ENCODE measurements around the gene FGF19.
"Not testable (repeated sequence)": the region's sequence is repeated elsewhere in the genome, so short reads cannot be mapped to it uniquely, and the experiment has no call there.

Gene FGF19

GRCh38 chr11:69695581-69695980 lies 8.2 kb downstream of the FGF19 start:
- DNase-seq, result no peak

GRCh38 chr11:69694781-69695180 lies 9.0 kb downstream of the FGF19 start:
- no peak for DNase-seq

- DNase-seq, result no peak
Observed at GRCh38 chr11:69692422-69692821, 11.4 kb downstream of the FGF19 start.

GRCh38 chr11:69691463-69691862 lies 12.4 kb downstream of the FGF19 start:
- DNase-seq, result no peak

GRCh38 chr11:69689484-69690319 lies 14.1 kb downstream of the FGF19 start:
- DNase-seq, result no peak

GRCh38 chr11:69687969-69688771 lies 15.7 kb downstream of the FGF19 start:
- not testable (repeated sequence) for DNase-seq

DNA sequence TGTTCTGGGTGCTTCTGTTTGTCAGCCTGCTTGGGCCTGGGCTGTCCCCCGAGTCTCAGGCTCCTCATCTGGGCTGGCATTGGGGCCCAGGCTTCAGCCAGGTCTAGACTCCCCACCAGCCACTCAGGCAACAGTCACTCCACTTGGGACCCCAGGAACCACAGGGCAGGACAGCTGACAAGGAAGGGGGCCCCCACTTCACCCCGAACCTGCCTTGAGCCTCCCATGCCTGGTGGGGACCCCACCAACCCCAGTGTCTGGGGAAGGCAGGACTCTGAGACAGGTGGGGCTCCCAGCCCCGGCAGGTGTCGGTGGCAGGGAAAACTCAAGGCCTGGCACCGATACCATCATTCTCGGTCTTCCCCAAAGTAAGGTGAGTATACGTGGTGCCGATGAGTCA lies 17.0 kb downstream of the FGF19 start:
- DNase-seq, result no peak

- DNase-seq, result no peak
Observed at GRCh38 chr11:69686452-69686851, 17.4 kb downstream of the FGF19 start.

DNA sequence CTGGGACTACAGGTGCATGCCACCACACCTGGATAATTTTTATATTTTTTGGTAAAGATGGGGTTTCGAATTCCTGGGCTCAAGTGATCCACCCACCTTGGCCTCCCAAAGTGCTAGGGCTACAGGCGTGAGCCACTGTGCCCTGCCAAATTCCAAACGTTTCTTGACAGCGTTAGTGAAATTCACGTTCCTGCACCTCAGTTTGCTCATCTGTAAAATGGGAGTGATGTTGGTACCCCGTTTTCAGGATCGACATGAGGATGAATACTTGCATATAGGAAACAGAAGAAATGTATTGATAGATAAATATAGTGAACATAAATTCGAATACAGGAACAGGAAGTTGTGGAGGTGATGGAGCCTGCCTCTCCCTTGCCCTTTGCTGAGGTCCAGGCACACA lies 18.5 kb downstream of the FGF19 start:
- DNase-seq, result no peak

GRCh38 chr11:69684651-69685050 lies 19.2 kb downstream of the FGF19 start:
- no peak for DNase-seq

DNA sequence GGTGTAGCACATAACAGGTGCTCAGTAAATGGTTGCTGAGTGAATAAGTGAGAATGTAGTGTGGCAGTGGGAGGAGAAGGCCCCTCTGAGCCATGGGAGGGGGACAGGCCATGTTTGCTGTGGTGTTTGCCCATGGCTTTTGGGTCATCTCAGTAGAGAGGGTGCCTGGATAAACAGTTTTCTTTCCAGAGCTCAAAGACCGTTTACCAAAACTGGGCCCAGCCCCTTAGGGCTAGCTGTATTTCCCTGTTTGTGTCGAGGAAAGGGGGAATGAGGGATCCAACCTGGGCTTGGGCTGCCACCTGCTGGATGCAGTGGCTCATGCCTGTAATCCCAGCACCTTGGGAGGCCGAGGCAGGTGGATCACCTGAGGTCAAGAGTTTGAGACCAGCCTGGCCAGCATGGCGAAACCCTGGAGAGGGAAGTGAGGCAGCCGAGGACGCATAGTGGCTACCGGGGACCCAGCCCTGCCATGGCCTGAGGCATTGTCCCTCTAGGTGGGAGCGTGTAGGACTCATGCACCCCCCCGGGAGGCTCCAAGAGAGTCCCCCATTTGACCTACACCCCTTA lies 20.0 kb downstream of the FGF19 start:
- no peak for DNase-seq

DNA sequence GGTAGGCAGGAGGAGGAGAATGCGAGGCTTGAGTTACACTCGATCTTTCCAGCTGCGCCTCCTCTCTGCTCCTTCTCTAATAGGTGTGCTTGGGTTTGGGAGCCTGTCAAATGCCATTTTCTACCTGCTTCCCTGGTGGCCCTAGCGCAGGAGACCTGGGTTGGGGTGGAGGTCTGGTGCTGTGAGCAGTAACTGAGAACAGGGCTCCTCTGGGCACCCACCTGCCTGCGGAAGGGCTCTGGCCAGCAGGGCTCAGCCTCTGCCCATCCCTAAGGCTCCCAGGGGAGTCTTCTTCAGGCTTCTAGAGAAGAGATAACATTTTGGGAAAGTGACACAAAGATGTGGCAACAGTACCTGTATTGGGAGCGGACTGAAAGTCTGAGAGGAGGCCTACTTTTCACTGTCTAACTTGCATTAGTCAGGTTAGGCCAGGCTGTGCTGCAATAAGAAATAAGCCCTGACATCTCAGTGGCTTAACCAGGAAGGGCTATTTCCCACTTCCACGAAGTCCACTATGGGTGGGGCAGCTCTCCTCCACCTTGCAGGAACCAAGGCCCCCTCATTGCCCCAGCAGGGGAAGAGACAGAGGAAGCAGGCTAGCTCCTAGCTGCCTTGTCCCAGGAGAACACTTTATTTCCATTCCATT lies 21.0 kb downstream of the FGF19 start:
- DNase-seq, result no peak

DNA sequence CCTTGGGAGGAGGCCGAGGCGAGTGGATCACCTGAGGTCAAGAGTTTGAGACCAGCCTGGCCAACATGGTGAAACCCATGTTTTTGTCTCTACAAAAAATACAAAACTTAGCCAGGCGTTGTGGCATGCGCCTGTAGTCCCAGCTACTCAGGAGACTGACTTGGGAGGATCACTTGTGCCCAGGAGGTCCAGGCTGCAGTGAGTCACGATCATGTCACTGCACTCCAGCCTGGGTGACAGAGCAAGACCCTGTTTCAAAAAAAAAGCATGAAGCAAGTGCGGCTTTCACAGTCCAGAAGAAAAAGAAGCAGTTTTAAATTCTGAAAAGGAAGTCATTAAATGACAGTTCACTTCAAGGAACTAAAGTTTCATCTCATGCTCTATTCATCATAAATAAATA lies 21.6 kb downstream of the FGF19 start:
- DNase-seq, result no peak

GRCh38 chr11:69680688-69681087 lies 23.1 kb downstream of the FGF19 start:
- DNase-seq, result no peak

DNA sequence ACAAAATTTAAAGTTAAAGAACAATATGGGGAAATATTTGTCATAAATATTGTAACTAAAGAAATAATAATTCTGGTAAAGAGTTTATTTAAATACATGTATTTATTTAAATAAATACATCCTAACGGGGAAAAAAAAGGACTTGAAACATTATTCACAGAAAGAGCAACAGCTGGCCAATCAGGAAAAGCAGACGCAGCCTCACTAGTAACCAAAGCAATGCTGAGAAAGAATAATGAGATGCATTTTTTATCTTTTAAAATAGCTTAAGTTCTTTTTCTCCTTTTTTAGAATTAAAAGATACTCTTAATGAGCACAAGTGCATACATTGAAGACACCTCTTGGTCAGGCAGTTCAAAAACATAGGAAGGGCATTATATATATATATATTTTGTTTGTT lies 26.1 kb downstream of the FGF19 start:
- no peak for DNase-seq

GRCh38 chr11:69674886-69675714 lies 28.7 kb downstream of the FGF19 start, which contains the start of gene LTO1:
Gene LTO1 (minus strand): TSS chr11:69675353. CDS start chr11:69675239, 114 bp downstream.
- DNase-seq, result peak; percentile 93

DNA sequence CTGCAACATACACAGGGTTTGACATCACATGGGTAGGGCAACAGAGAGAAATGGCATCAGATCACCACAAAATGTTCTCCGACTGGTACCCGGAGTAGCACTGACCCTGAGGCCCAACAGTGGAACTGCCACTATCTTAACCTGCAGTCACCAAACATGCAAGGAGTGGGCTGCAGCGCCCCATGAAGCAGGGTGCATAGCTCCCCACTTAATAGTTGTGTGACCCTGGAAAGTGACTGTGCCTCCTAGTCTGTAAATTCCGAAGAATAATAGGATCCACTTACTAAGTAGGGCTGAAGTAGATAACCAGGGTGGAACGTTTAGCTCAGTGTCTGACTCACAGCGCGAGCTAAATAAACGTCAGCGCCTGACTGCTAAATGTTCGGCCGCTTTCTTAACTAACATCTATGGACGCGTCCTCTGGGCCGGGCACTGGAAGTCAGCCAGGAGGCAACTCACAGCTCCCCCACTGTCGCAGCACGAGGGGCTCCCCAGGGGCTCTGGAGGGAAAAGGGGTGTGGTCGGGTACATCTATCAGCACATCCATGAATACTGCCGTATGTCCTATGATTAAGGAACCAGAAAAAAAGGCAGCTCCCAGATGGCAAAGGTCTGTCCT lies 29.4 kb downstream of the FGF19 start:
- no peak for DNase-seq

- DNase-seq, result no peak
Observed at GRCh38 chr11:69671734-69672465, 31.9 kb downstream of the FGF19 start.

- peak; percentile 51 for DNase-seq
Observed at GRCh38 chr11:69670158-69670845, 33.5 kb downstream of the FGF19 start.

- no peak for DNase-seq
Observed at GRCh38 chr11:69669486-69669885, 34.3 kb downstream of the FGF19 start.

All from effector CD4-positive, alpha-beta T cell (primary cell).